NT2/D1 (cell line): Measurements from ENCODE around the gene MEOX2.

Source experiments
- SUZ12 ChIP-seq: IDR thresholded peaks from 2 replicates; pipeline ENCODE4 v1.6.1; 2011; ENCODE audit not compliant: insufficient read length, insufficient read depth; ENCODE audit errors: extremely low read depth
- YY1 ChIP-seq: IDR thresholded peaks from 2 replicates; pipeline ENCODE4 v1.6.1; 2011; ENCODE audit not compliant: insufficient read length, insufficient read depth
- ZNF274 ChIP-seq: IDR thresholded peaks from 2 replicates; pipeline ENCODE4 v1.6.1; 2011; ENCODE audit warnings: mild to moderate bottlenecking, low read depth, low read length

DNA sequence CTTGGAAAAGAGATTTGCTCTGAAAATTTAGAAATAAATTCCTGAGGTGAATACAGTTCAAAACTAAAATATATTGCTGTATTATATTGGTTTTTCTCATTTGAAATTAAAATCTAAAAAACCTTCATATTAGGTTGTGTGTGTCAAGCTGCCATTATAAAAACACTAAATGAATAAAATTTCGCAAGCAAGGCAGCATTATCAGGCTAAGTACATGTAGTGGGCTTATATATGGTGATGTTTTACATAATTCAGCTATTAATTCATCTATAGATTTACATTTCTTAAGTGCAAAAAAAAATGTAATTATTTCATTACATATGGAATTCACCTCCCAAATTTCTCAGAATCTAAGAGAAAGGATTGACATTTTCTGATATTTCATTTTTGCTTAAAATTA, 5.3 kb downstream of the MEOX2 start:
- TF ChIP-seq ZNF274, result no peak
- no peak for TF ChIP-seq SUZ12
- TF ChIP-seq YY1, result no peak
